Testis (tissue), 3 donors: ENCODE results near the gene DHX30. TPM values are rescaled to one million over a fixed set of nuclear protein-coding genes. Genes with fewer than 3 reads are reported as not detected.

Experiments used
- DNase-seq: peaks from one replicate; pipeline ENCODE4 v3.0.0-alpha.2; 2019
- H3K27ac ChIP-seq, 2 donors: fragments of 200-600 bp; sonication (generic); one replicate each; pipeline ENCODE4 v1.5.1; 2019
- H3K27me3 ChIP-seq: fragments of 200-600 bp; sonication (generic); one replicate; pipeline ENCODE4 v1.5.1; 2019
- H3K36me3 ChIP-seq: fragments of 200-600 bp; sonication (generic); one replicate; pipeline ENCODE4 v1.5.1; 2017; ENCODE audit warnings: low read depth; ENCODE audit errors: missing control alignments
- H3K4me1 ChIP-seq: fragments of 200-600 bp; sonication (generic); one replicate; pipeline ENCODE4 v1.5.1; 2019
- H3K4me3 ChIP-seq, 2 donors: fragments of 200-600 bp; sonication (generic); one replicate each; pipeline ENCODE4 v1.5.1; 2017 to 2019
- H3K9me3 ChIP-seq: fragments of 200-600 bp; sonication (generic); one replicate; pipeline ENCODE4 v1.5.1; 2017
- POLR2A ChIP-seq: fragments of 450-650 bp; IDR thresholded peaks from one replicate; pipeline ENCODE4 v1.6.1; 2017; ENCODE audit warnings: antibody characterized with exemption, mild to moderate bottlenecking, moderate library complexity
- WGBS, 2 donors: methylation state at CpG; one replicate each; pipeline ENCODE4 v1.1.5; 2018; 5-methylcytosine and 5-hydroxymethylcytosine counted together
- intact Hi-C: fragments of 100-400 bp; cut with DNase I; formaldehyde crosslinking; loops from one replicate; pipeline ENCODE4 v1.15.1; 2023; ENCODE audit warnings: low total_unique reads
- microRNA counts, 2 donors: library from miRNA; unstranded; fragments of <30 nt; microRNA quantifications; one replicate each; lab custom pipeline; 2016
- microRNA-seq, 2 donors: library from miRNA; unstranded; fragments of <30 nt; microRNA quantifications; one replicate each; pipeline ENCODE4, GENCODE V29; 2016; ENCODE audit warnings: borderline number of aligned reads in 2 of 2, borderline replicate concordance in 1 of 2
- polyA plus RNA-seq: library from polyadenylated mRNA; stranded (reverse); fragments of 350-450 nt; fragmentation: Illumina TruSeq; extraction: RNeasy Lipid Tissue Mini Kit (QIAGEN cat#74804); gene quantifications from one replicate; pipeline ENCODE4 v1.2.3, GENCODE V29; 2014; ENCODE audit warnings: low read depth, low replicate concordance; ENCODE audit not compliant: insufficient read depth
- small RNA-seq, 2 donors: library from RNA; depleted of rRNA; stranded (forward); fragments of <200 nt; gene quantifications; one replicate each; pipeline ENCODE3, GENCODE V24; 2016
- total RNA-seq, 2 donors: library from RNA; depleted of rRNA; stranded (reverse); fragments of >200 nt; gene quantifications; one replicate each; pipeline ENCODE4 v1.2.3, GENCODE V29; 2016
- TF ChIP-seq, protein P1 (sequence below), 3 experiments: fragments of 450-650 bp in 2 of 3; fragments of 200-600 bp in 1 of 3; sonication (generic) in 1 of 3; IDR thresholded peaks; one replicate each; pipeline ENCODE4 v1.5.1; 2016 to 2019; ENCODE audit warnings: antibody characterized with exemption in 3 of 3, mild to moderate bottlenecking in 2 of 3, moderate library complexity in 1 of 3

The DHX30 gene
- total and polyA plus RNA-seq, 3 donors from 2014 or later = 178 to 216 (median 187) TPM

DNA sequence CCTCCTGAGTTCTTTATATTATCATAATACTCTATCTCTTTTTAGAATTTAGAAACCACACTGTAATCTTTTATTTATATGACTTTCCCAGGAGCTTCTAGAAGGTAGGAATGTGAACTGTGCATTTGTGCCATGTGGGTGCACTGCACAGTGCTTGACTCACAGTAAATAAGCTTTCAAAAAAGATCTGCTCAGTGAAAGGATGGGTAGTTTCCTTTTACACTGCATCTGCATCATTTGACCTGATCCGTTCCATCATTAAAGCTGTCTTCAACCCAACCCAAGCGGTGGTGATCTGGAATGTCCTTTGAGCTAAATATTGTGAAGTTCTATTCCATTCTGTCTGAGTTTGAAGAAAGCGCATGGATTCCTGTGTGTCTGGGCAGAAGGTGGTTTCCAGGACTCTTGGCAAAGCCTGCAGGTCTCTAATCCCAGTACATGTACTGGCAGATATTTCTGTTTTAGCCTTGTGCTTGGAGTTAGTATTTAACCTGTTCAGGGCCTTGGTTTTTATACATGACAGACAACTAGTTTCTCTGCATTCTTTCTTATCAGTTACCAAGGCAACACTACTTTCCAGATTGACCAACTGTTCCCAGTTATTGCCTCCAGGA, 96.7 kb downstream of the DHX30 start:
- DNase-seq = no peak
- no peaks in the 10 kb centered on the region for H3K27me3 ChIP-seq
- H3K4me3 ChIP-seq = no peak overlapping the region
- intact Hi-C loops = no loop called here
- H3K27ac ChIP-seq = no peak overlapping the region
- no peaks in the 10 kb centered on the region for H3K36me3 ChIP-seq
- H3K9me3 ChIP-seq = no peaks in the 10 kb centered on the region
- 64 to 86% methylated on average over 3 of the region's 3 CpGs for WGBS, 2 donors
- TF ChIP-seq POLR2A = no peak
- TF ChIP-seq, protein P1, sequence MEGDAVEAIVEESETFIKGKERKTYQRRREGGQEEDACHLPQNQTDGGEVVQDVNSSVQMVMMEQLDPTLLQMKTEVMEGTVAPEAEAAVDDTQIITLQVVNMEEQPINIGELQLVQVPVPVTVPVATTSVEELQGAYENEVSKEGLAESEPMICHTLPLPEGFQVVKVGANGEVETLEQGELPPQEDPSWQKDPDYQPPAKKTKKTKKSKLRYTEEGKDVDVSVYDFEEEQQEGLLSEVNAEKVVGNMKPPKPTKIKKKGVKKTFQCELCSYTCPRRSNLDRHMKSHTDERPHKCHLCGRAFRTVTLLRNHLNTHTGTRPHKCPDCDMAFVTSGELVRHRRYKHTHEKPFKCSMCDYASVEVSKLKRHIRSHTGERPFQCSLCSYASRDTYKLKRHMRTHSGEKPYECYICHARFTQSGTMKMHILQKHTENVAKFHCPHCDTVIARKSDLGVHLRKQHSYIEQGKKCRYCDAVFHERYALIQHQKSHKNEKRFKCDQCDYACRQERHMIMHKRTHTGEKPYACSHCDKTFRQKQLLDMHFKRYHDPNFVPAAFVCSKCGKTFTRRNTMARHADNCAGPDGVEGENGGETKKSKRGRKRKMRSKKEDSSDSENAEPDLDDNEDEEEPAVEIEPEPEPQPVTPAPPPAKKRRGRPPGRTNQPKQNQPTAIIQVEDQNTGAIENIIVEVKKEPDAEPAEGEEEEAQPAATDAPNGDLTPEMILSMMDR (IDR thresholded peaks at IDR 0.05) = no peak
- peaks cover 3% of the 10 kb centered on the region for H3K4me1 ChIP-seq

MicroRNAs within 50 kb of the gene (microRNA counts, 767-probe panel; counts per million panel counts)
- 0 to 152 counts per million in 2 donors for microRNA hsa-miR-1226-3p (lab: Ali Mortazavi, UCI)

Small RNA genes within 50 kb of the gene (microRNA-seq; reads per million reads assigned to microRNA genes)
- 9.0 to 10.4 reads per million in 2 donors for gene MIR1226

Small RNA genes within 50 kb of the gene (small RNA-seq; reads per million reads assigned to genes)
- gene MIR1226 (0.09 to 0.27 reads per million in 2 donors), gene RF02271 (0 reads per million in 2 donors)

Other genes starting within 250 kb of the DHX30 start
- gene CSPG5, start 224.3 kb upstream of the DHX30 start, total RNA-seq = 1 to 10 TPM; 2.4 to 2.7 TPM
- gene CSPG5, start 224.3 kb upstream of the DHX30 start, polyA plus RNA-seq = 4.9 TPM
- gene SMARCC1, start 21.2 kb upstream of the DHX30 start, total RNA-seq = 10 to 100 TPM; 64.4 to 80.1 TPM
- gene SMARCC1, start 21.2 kb upstream of the DHX30 start, polyA plus RNA-seq = 48.1 TPM
- gene MAP4, start 213.3 kb downstream of the DHX30 start, total RNA-seq = 100 to 1,000 TPM; 226 to 241 TPM
- 195 TPM for gene MAP4, start 213.3 kb downstream of the DHX30 start, polyA plus RNA-seq